K562 (cell line): ENCODE measurements around the gene EXOC3L1. TPM values are rescaled to one million over a fixed set of nuclear protein-coding genes. Genes with fewer than 3 reads are reported as not detected.

Experiments used
- ATAC-seq: fragments of 200-7000 bp; cut with Tn5 transposase; 3 replicates; pipeline ENCODE4 v1.9.1; 2020; ENCODE audit warnings: moderate library complexity
- BruUV-seq: library from RNA; stranded (reverse); fragments of 400-500 nt; replicated peaks from 2 replicates; lab custom pipeline; 2021; lab: Mats Ljungman, UMichigan
- CTCF ChIA-PET: fragments of 300-600 bp; formaldehyde crosslinking; extraction: SDS; loops from one replicate; lab custom pipeline; 2021; ENCODE audit warnings: low intra/inter-chr PET ratio; lab: Yijun Ruan, JAX
- POLR2A ChIA-PET: fragments of 300-600, 350-650 bp; sonication (Branson Sonifier 250); formaldehyde crosslinking; extraction: SDS; loops from one replicate; lab custom pipeline; 2021; ENCODE audit warnings: antibody characterized with exemption, inconsistent platforms; lab: Yijun Ruan, JAX
- DNase-seq, 4 experiments: peaks; one replicate each; pipeline versions ENCODE4 v3.0.0 to v3.0.0-alpha.2; 2011 to 2018; ENCODE audit warnings: low spot score in 3 of 4, mixed read lengths in 3 of 4; ENCODE audit errors: extremely low read depth in 1 of 4
- FAIRE-seq: peaks from 2 replicates; lab custom pipeline; 2011; peaks lifted over from hg19 to GRCh38; lab: Jason Lieb, UNC
- H2AFZ ChIP-seq: 2 replicates; pipeline ENCODE4 v1.6.0; 2011; ENCODE audit warnings: low read depth, low read length, control low read depth, inconsistent platforms
- H3K27ac ChIP-seq: fragments of 200-600 bp; 3 replicates; pipeline ENCODE4 v1.8.0; 2011; ENCODE audit warnings: low read depth, mild to moderate bottlenecking, control low read depth, inconsistent platforms, low read length, moderate library complexity, mixed read lengths; ENCODE audit errors: extremely low read depth
- H3K27me3 ChIP-seq, 2 experiments: fragments of 300-600 bp in 1 of 2; 2 replicates in 1 of 2; 3 replicates in 1 of 2; pipeline versions ENCODE4 v1.6.0 to v1.8.0; 2011; ENCODE audit warnings: inconsistent platforms in 2 of 2, low read length in 2 of 2, mild to moderate bottlenecking in 1 of 2, mixed read lengths in 1 of 2, moderate library complexity in 1 of 2; ENCODE audit not compliant: control insufficient read depth in 2 of 2, insufficient read depth in 2 of 2
- H3K36me3 ChIP-seq: fragments of 300-600 bp; 3 replicates; pipeline ENCODE4 v1.8.0; 2011; ENCODE audit warnings: mild to moderate bottlenecking, low read length, inconsistent platforms; ENCODE audit not compliant: control insufficient read depth, insufficient read depth
- H3K4me1 ChIP-seq, 2 experiments: fragments of 200-600 bp in 1 of 2; replicated peaks in 1 of 2; 2 replicates in 1 of 2; 3 replicates in 1 of 2; pipeline versions ENCODE4 v1.5.1 to v1.8.0; 2011; ENCODE audit warnings: inconsistent platforms in 2 of 2, low read length in 2 of 2, mild to moderate bottlenecking in 1 of 2, mixed read lengths in 1 of 2, moderate library complexity in 1 of 2; ENCODE audit not compliant: control insufficient read depth in 2 of 2, insufficient read depth in 2 of 2
- H3K4me2 ChIP-seq: 2 replicates; pipeline ENCODE4 v1.6.1; 2011; ENCODE audit warnings: low read length, control low read depth, inconsistent platforms, mixed read lengths; ENCODE audit not compliant: insufficient read depth
- H3K4me3 ChIP-seq: fragments of 200-600 bp; sonication (generic), shearing (Covaris generic); 2 replicates; pipeline ENCODE4 v1.5.1; 2016; ENCODE audit warnings: control low read depth, inconsistent platforms
- H3K79me2 ChIP-seq: fragments of 200-600 bp; 3 replicates; pipeline ENCODE4 v1.8.0; 2011; ENCODE audit warnings: low read length, inconsistent platforms; ENCODE audit not compliant: control insufficient read depth, insufficient read depth
- H3K9ac ChIP-seq, 2 experiments: 2 replicates each; pipeline versions ENCODE4 v1.6.0 to v1.6.1; 2011; ENCODE audit warnings: low read depth in 2 of 2, low read length in 2 of 2, control low read depth in 1 of 2, inconsistent platforms in 1 of 2, mild to moderate bottlenecking in 1 of 2, mixed read lengths in 1 of 2; ENCODE audit not compliant: insufficient read depth in 1 of 2
- H3K9me1 ChIP-seq: one replicate; pipeline ENCODE4 v1.6.0; 2011; ENCODE audit warnings: inconsistent platforms, mild to moderate bottlenecking, low read length, moderate library complexity; ENCODE audit not compliant: control insufficient read depth, insufficient read depth
- H3K9me3 ChIP-seq: replicated peaks from 2 replicates; pipeline ENCODE4 v1.5.1; 2011; ENCODE audit warnings: low read depth, low read length, inconsistent platforms; ENCODE audit not compliant: control insufficient read depth, insufficient read depth
- H4K20me1 ChIP-seq: replicated peaks from 2 replicates; pipeline ENCODE4 v1.6.1; 2011; ENCODE audit warnings: low read length, inconsistent platforms, mixed read lengths; ENCODE audit not compliant: control insufficient read depth, insufficient read depth
- CC2D1A ChIP-seq: fragments of 450-650 bp; IDR thresholded peaks from 2 replicates; pipeline ENCODE4 v1.6.1; 2017; ENCODE audit warnings: mild to moderate bottlenecking
- CCAR2 ChIP-seq: fragments of 200-400 bp; formaldehyde crosslinking; IDR thresholded peaks from 2 replicates; pipeline ENCODE4 v1.6.1; 2017; ENCODE audit warnings: mild to moderate bottlenecking, low read depth, low read length
- FOXA1 ChIP-seq: fragments of 450-650 bp; IDR thresholded peaks from 2 replicates; pipeline ENCODE4 v1.6.1; 2016; ENCODE audit warnings: mild to moderate bottlenecking, borderline replicate concordance
- FOXK2 ChIP-seq, 2 experiments: fragments of 450-650 bp; IDR thresholded peaks in 1 of 2; conservative IDR thresholded peaks in 1 of 2; 2 replicates each; pipeline ENCODE4 v1.6.1; 2016; ENCODE audit warnings: low read depth in 2 of 2, mild to moderate bottlenecking in 1 of 2
- FOXM1 ChIP-seq, 2 experiments: fragments of 450-650 bp in 1 of 2; sonication (generic) in 1 of 2; formaldehyde crosslinking in 1 of 2; IDR thresholded peaks; 2 replicates each; pipeline versions ENCODE4 v1.6.1 to v1.9.0; 2017 to 2022; ENCODE audit warnings: low read depth in 2 of 2, mild to moderate bottlenecking in 2 of 2, missing genetic modification reagents in 1 of 2, moderate library complexity in 1 of 2
- MCM7 ChIP-seq, 2 experiments: fragments of 450-650 bp; IDR thresholded peaks; 2 replicates each; pipeline ENCODE4 v1.6.1; 2016 to 2018
- MECOM ChIP-seq: fragments of 250-450 bp; sonication (Bioruptor Pico); IDR thresholded peaks from 2 replicates; pipeline ENCODE4 v1.8.0; 2022; ENCODE audit warnings: inconsistent platforms
- NCOA1 ChIP-seq: fragments of 450-650 bp; IDR thresholded peaks from 2 replicates; pipeline ENCODE4 v1.6.1; 2016; ENCODE audit warnings: low read depth
- NCOA4 ChIP-seq: fragments of 450-650 bp; IDR thresholded peaks from 2 replicates; pipeline ENCODE4 v1.6.1; 2018; ENCODE audit warnings: mild to moderate bottlenecking; ENCODE audit not compliant: partially characterized antibody
- PRMT5 ChIP-seq: sonication (generic); formaldehyde crosslinking; IDR thresholded peaks from 2 replicates; pipeline ENCODE4 v1.5.0; 2020; ENCODE audit warnings: missing genetic modification reagents
- RBFOX2 ChIP-seq: fragments of 200-400 bp; formaldehyde crosslinking; IDR thresholded peaks from 2 replicates; pipeline ENCODE4 v1.6.1; 2017; ENCODE audit warnings: low read depth, mild to moderate bottlenecking, low read length, moderate library complexity
- TAF7 ChIP-seq: fragments of 450-650 bp; IDR thresholded peaks from 2 replicates; pipeline ENCODE4 v1.6.1; 2016; ENCODE audit warnings: missing genetic modification characterization, missing compliant biosample characterization
- TCF7 ChIP-seq: sonication (generic); IDR thresholded peaks from 2 replicates; pipeline ENCODE4 v1.6.1; 2016; ENCODE audit warnings: antibody characterized with exemption, borderline replicate concordance
- TRIM28 ChIP-seq: fragments of 450-650 bp; IDR thresholded peaks from 2 replicates; pipeline ENCODE4 v1.6.1; 2017
- YY1 ChIP-seq, 3 experiments: IDR thresholded peaks; 2 replicates each; pipeline ENCODE4 v1.6.1; 2011; ENCODE audit warnings: low read length in 2 of 3, mild to moderate bottlenecking in 2 of 3, moderate library complexity in 2 of 3, borderline replicate concordance in 1 of 3, control low read depth in 1 of 3, low read depth in 1 of 3; ENCODE audit not compliant: insufficient read depth in 3 of 3, insufficient replicate concordance in 2 of 3, control insufficient read depth in 1 of 3, insufficient read length in 1 of 3; ENCODE audit errors: extremely low read depth in 1 of 3
- ZNF143 ChIP-seq: sonication (generic); formaldehyde crosslinking; IDR thresholded peaks from 2 replicates; pipeline ENCODE4 v1.9.0; 2022; ENCODE audit warnings: mild to moderate bottlenecking, missing genetic modification reagents
- ZNF239 ChIP-seq: fragments of 250-450 bp; sonication (Bioruptor Pico); IDR thresholded peaks from 2 replicates; pipeline ENCODE4 v1.4.0; 2020; ENCODE audit warnings: mild to moderate bottlenecking
- ZNF354B ChIP-seq: fragments of 250-450 bp; sonication (Bioruptor Pico); IDR thresholded peaks from 2 replicates; pipeline ENCODE4 v1.4.0; 2020
- ZNF41 ChIP-seq: fragments of 250-450 bp; sonication (Bioruptor Pico); conservative IDR thresholded peaks from 2 replicates; pipeline ENCODE4 v1.4.0; 2020; ENCODE audit warnings: mild to moderate bottlenecking
- ZNF766 ChIP-seq: fragments of 200-800 bp; sonication (Bioruptor generic); conservative IDR thresholded peaks from 2 replicates; pipeline ENCODE4 v1.6.1; 2016; ENCODE audit warnings: missing genetic modification characterization, missing compliant biosample characterization
- WGBS: fragments of 100-300 bp; shearing (Covaris generic); methylation state at CpG from one replicate; pipeline ENCODE4 v1.1.6; 2016; ENCODE audit warnings: low coverage, mixed read lengths; ENCODE audit not compliant: insufficient coverage; ENCODE audit errors: missing lambda C conversion rate; 5-methylcytosine and 5-hydroxymethylcytosine counted together
- in situ Hi-C: fragments of 300-500 bp; cut with MboI; formaldehyde crosslinking; loops from 4 replicates; pipeline ENCODE4 v1.15.0; 2018; ENCODE audit warnings: inconsistent platforms, mixed read lengths
- intact Hi-C: fragments of 100-400 bp; cut with micrococcal nuclease; formaldehyde crosslinking; loops from 2 replicates; pipeline ENCODE4 v1.14.2; 2022
- polyA plus RNA-seq, 8 experiments: library from polyadenylated mRNA; depleted of rRNA in 4 of 8; stranded (reverse) in 5 of 8; unstranded in 3 of 8; fragments of >200 nt; fragmentation: Nextera tagmentation in 2 of 8; fragmentation: Illumina TruSeq in 1 of 8; extraction: Ambion mirVana in 2 of 8; extraction: Trizol in 1 of 8; gene quantifications; 2 replicates each; pipeline versions ENCODE4 v1.2.1 to v1.2.3, GENCODE V29; 2011 to 2014; ENCODE audit warnings: inconsistent platforms in 1 of 8, missing spikeins in 1 of 8
- total RNA-seq, 7 experiments: library from RNA; depleted of rRNA in 6 of 7; stranded (reverse); fragments of >200 nt in 6 of 7; fragmentation: Illumina TruSeq in 2 of 7; extraction: Trizol in 2 of 7; gene quantifications; 2 replicates each; pipeline versions ENCODE4 v1.2.1 to v1.2.3, GENCODE V29; 2011 to 2021; ENCODE audit warnings: low replicate concordance in 1 of 7
- TF ChIP-seq, protein P1 (sequence below), 2 experiments: IDR thresholded peaks in 1 of 2; conservative IDR thresholded peaks in 1 of 2; 2 replicates each; pipeline ENCODE4 v1.6.1; 2016; ENCODE audit warnings: low read depth in 2 of 2, mild to moderate bottlenecking in 1 of 2, missing compliant biosample characterization in 1 of 2, missing genetic modification characterization in 1 of 2, moderate library complexity in 1 of 2

The EXOC3L1 gene
- total and polyA plus RNA-seq, 9 of the 15 experiments (the other 6 are each of a cell fraction or from before 2014, with no cell fraction given) = 0.08 TPM; not detected in 8

DNA sequence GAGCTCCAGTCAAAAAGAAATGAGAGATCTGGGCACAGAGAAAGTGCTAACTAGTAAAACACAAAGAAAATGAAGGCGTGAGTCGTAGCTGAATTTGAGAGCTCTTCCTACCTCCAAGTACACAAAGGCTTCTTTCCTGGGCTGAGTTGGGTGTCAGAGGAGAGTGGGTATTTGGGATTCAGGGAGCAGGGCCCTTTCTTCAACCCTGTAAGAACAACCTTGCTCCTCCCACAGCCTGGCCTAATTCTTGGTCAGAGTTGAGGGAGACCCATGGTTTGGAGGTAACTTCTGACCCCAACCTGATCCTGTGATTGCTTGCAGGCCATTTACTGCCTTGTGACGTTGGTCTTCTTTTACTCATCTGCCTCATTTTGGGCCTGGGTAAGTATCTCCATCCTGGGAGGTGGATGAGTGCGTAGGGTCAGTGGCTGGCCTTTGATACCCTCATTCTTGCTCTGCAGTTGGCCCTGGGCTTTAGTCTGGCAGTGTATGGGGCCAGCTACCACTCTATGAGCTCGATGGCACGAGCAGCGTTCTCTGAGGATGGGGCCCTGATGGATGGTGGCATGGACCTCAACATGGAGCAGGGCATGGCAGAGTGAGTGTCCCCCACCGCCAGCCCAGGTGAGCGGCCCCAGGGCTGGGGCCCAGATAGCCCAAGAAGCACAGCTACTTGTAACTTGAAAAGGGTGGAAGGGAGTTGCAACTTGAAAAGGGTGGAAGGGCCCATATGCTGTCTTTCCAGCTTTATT, 38.3 kb upstream of the EXOC3L1 start:
- Histone ChIP-seq H3K36me3 (peaks cover 57% of the 10 kb centered on the region; the same call in 2 of the 3 replicates), H3K27ac (peak overlapping the region; percentile 19; the same call in 1 of the 3 replicates), H3K27me3 (no peaks in the 10 kb centered on the region), H3K79me2 (peaks cover 21% of the 10 kb centered on the region), H3K4me2 (peak overlapping the region; percentile 100), H2AFZ (no peak overlapping the region), H3K9me3 (no peaks in the 10 kb centered on the region), H3K4me1 (peaks cover 18 to 20% of the 10 kb centered on the region in 2 experiments), H3K9ac (peak overlapping the region; percentile 94 to 97), H3K9me1 (no peaks in the 10 kb centered on the region), H4K20me1 (no peaks in the 10 kb centered on the region), H3K4me3 (peak overlapping the region; percentile 98)
- WGBS = 83% methylated on average over 9 of the region's 9 CpGs
- no peak for ATAC-seq
- CTCF ChIA-PET = no interaction called here
- POLR2A ChIA-PET = interaction anchor here (1.3 to 2.8 kb wide), 5 partner anchors 10 to 31 kb away, joined by 3 to 31 read pairs (median 6); no protein-coding TSS in a partner anchor
- DNase-seq = no peak
- intact Hi-C loops (loop anchor here (5.0 kb wide), 1 partner anchor 36 kb away; the partner anchor contains the start of genes E2F4 and EXOC3L1), in situ Hi-C loops (no loop called here)
- BruUV-seq = no TSS peak
- no peak for FAIRE-seq
- TF ChIP-seq RBFOX2 (0 out of 2 replicates have a peak, but pooled peaks have one; percentile 26), YY1 (IDR thresholded peaks at IDR 0.05; ENCODE audit: borderline replicate concordance in 1 of 3, control insufficient read depth in 1 of 3, extremely low read depth in 1 of 3, insufficient read depth in 3 of 3, insufficient read length in 1 of 3, insufficient replicate concordance in 2 of 3, low read depth in 1 of 3, low read length in 2 of 3) (no peak), MECOM (CRISPR knock-in tag) (no peak), MCM7 (IDR thresholded peaks at IDR 0.05) (no peak), TCF7 (no peak), NCOA1 (no peak), ZNF354B (CRISPR knock-in tag) (no peak), FOXA1 (no peak), TAF7 (tag) (no peak), TRIM28 (no peak), PRMT5 (CRISPR knock-in tag) (no peak), CC2D1A (no peak), ZNF143 (CRISPR knock-in tag) (no peak), CCAR2 (no peak), FOXM1 (IDR thresholded peaks at IDR 0.05; ENCODE audit: low read depth) (no peak), FOXM1 (CRISPR knock-in tag; IDR thresholded peaks at IDR 0.05; ENCODE audit: low read depth) (no peak), NCOA4 (no peak), ZNF239 (no peak), ZNF41 (no peak), ZNF766 (CRISPR knock-in tag) (no peak), FOXK2 (conservative IDR thresholded peaks at IDR 0.05 in 1 of 2, IDR thresholded peaks at IDR 0.05 in 1 of 2; ENCODE audit: low read depth in 2 of 2) (no peak)
- TF ChIP-seq, protein P1, sequence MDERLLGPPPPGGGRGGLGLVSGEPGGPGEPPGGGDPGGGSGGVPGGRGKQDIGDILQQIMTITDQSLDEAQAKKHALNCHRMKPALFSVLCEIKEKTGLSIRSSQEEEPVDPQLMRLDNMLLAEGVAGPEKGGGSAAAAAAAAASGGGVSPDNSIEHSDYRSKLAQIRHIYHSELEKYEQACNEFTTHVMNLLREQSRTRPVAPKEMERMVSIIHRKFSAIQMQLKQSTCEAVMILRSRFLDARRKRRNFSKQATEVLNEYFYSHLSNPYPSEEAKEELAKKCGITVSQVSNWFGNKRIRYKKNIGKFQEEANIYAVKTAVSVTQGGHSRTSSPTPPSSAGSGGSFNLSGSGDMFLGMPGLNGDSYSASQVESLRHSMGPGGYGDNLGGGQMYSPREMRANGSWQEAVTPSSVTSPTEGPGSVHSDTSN (CRISPR knock-in tag; IDR thresholded peaks at IDR 0.05; ENCODE audit: low read depth) = no peak
- TF ChIP-seq, protein P1 (tag; conservative IDR thresholded peaks at IDR 0.05; ENCODE audit: low read depth) = no peak
